HCT116 (cell line): ENCODE data around the gene OR8H2. TPM values are rescaled to one million over a fixed set of nuclear protein-coding genes. Genes with fewer than 3 reads are reported as not detected.

ENCODE experiments used
- ATAC-seq: fragments of 200-7000 bp; cut with Tn5 transposase; 2 replicates; pipeline ENCODE4 v1.9.1; 2020; ENCODE audit warnings: mild to moderate bottlenecking, moderate library complexity
- BruUV-seq: library from RNA; stranded (reverse); fragments of 400-500 nt; replicated peaks from 2 replicates; lab custom pipeline; 2021; lab: Mats Ljungman, UMichigan
- CTCF ChIA-PET: fragments of 300-600 bp; sonication (Branson Sonifier 250); formaldehyde crosslinking; loops from one replicate; lab custom pipeline; 2021; ENCODE audit warnings: antibody characterized with exemption; lab: Charles Lee
- POLR2A ChIA-PET: fragments of 300-600, 350-600 bp; sonication (Branson Sonifier 250); formaldehyde crosslinking; loops from one replicate; lab custom pipeline; 2021; ENCODE audit warnings: antibody characterized with exemption; lab: Charles Lee
- RAD21 ChIA-PET, 2 experiments: fragments of 300-600 bp; sonication (Branson Sonifier 250); formaldehyde crosslinking; loops; one replicate each; lab custom pipeline; 2023; ENCODE audit warnings: low total read pairs in 2 of 2; ENCODE audit not compliant: uncharacterized antibody in 2 of 2, unreplicated experiment in 2 of 2, low non-redundant PET in 1 of 2; lab: Charles Lee
- DNase-seq: peaks from one replicate; pipeline ENCODE4 v3.0.0-alpha.2; 2010; ENCODE audit warnings: low read depth, low spot score
- H2AFZ ChIP-seq: fragments of 200-600 bp; shearing (Covaris generic), sonication (generic); 2 replicates; pipeline ENCODE4 v1.6.1; 2017; ENCODE audit warnings: low read depth, mixed run types, mixed read lengths, antibody characterized with exemption, low read length; ENCODE audit not compliant: poor library complexity, severe bottlenecking
- H3K27ac ChIP-seq: 2 replicates; pipeline ENCODE4 v1.5.1; 2012; ENCODE audit warnings: low read depth, low read length
- H3K27me3 ChIP-seq: fragments of 200-600 bp; sonication (generic); 2 replicates; pipeline ENCODE4 v1.6.1; 2016; ENCODE audit warnings: mixed run types, low read length, mixed read lengths; ENCODE audit not compliant: insufficient read depth
- H3K36me3 ChIP-seq, 2 experiments: fragments of 200-500 bp in 1 of 2; fragments of 200-600 bp in 1 of 2; sonication (Bioruptor generic) in 1 of 2; sonication (generic) in 1 of 2; 2 replicates each; pipeline versions ENCODE4 v1.5.1 to v1.6.1; 2014 to 2016; ENCODE audit warnings: low read length in 2 of 2, inconsistent platforms in 1 of 2, mixed read lengths in 1 of 2, mixed run types in 1 of 2; ENCODE audit not compliant: insufficient read depth in 2 of 2, control insufficient read depth in 1 of 2
- H3K4me1 ChIP-seq, 2 experiments: fragments of 200-600 bp in 1 of 2; sonication (generic) in 1 of 2; 2 replicates each; pipeline versions ENCODE4 v1.5.1 to v1.6.1; 2012 to 2017; ENCODE audit warnings: low read length in 2 of 2, inconsistent platforms in 1 of 2, mild to moderate bottlenecking in 1 of 2, mixed read lengths in 1 of 2, mixed run types in 1 of 2, moderate library complexity in 1 of 2; ENCODE audit not compliant: insufficient read depth in 2 of 2, control insufficient read depth in 1 of 2
- H3K4me2 ChIP-seq: fragments of 200-600 bp; sonication (generic); 2 replicates; pipeline ENCODE4 v1.6.1; 2017; ENCODE audit warnings: mixed run types, low read length, mixed read lengths
- H3K4me3 ChIP-seq, 2 experiments: fragments of 200-600 bp in 1 of 2; sonication (generic) in 1 of 2; replicated peaks in 1 of 2; 2 replicates each; pipeline ENCODE4 v1.5.1; 2011 to 2016; ENCODE audit warnings: low read length in 2 of 2, control low read depth in 1 of 2, low read depth in 1 of 2, mild to moderate bottlenecking in 1 of 2, mixed read lengths in 1 of 2, mixed run types in 1 of 2
- H3K79me2 ChIP-seq: fragments of 200-600 bp; sonication (generic); 2 replicates; pipeline ENCODE4 v1.6.1; 2017; ENCODE audit warnings: mild to moderate bottlenecking, mixed run types, low read length, moderate library complexity, mixed read lengths; ENCODE audit not compliant: insufficient read depth
- H3K9ac ChIP-seq: fragments of 200-600 bp; sonication (generic); 2 replicates; pipeline ENCODE4 v1.6.1; 2016; ENCODE audit warnings: low read length, mixed read lengths
- H3K9me2 ChIP-seq: fragments of 200-600 bp; sonication (generic), shearing (Covaris generic); 2 replicates; pipeline ENCODE4 v1.6.1; 2017; ENCODE audit warnings: mixed run types, mild to moderate bottlenecking, moderate library complexity; ENCODE audit not compliant: insufficient read depth
- H3K9me3 ChIP-seq, 2 experiments: fragments of 200-500 bp in 1 of 2; fragments of 200-600 bp in 1 of 2; sonication (Bioruptor generic) in 1 of 2; sonication (generic) in 1 of 2; 2 replicates each; pipeline ENCODE4 v1.6.1; 2014 to 2017; ENCODE audit warnings: low read length in 2 of 2, mixed read lengths in 2 of 2, inconsistent platforms in 1 of 2, low read depth in 1 of 2, mild to moderate bottlenecking in 1 of 2, mixed run types in 1 of 2, moderate library complexity in 1 of 2; ENCODE audit not compliant: control insufficient read depth in 1 of 2, insufficient read depth in 1 of 2
- H4K20me1 ChIP-seq: fragments of 200-600 bp; sonication (generic), shearing (Covaris generic); 2 replicates; pipeline ENCODE4 v1.6.1; 2017; ENCODE audit warnings: mixed run types, mild to moderate bottlenecking, moderate library complexity; ENCODE audit not compliant: insufficient read depth
- ATF3 ChIP-seq: IDR thresholded peaks from 2 replicates; pipeline ENCODE4 v1.6.1; 2012
- CEBPB ChIP-seq: IDR thresholded peaks from 2 replicates; pipeline ENCODE4 v1.6.1; 2012; ENCODE audit warnings: low read depth
- EGR1 ChIP-seq: IDR thresholded peaks from 2 replicates; pipeline ENCODE4 v1.6.1; 2012; ENCODE audit warnings: low read depth
- ELF1 ChIP-seq: IDR thresholded peaks from 2 replicates; pipeline ENCODE4 v1.6.1; 2012; ENCODE audit warnings: low read depth, borderline replicate concordance
- EZH2 ChIP-seq: fragments of 200-600 bp; sonication (generic); IDR thresholded peaks from 2 replicates; pipeline ENCODE4 v1.6.1; 2017; ENCODE audit warnings: antibody characterized with exemption, mixed run types
- EZH2phosphoT487 ChIP-seq: fragments of 200-600 bp; IDR thresholded peaks from 2 replicates; pipeline ENCODE4 v1.6.1; 2018; ENCODE audit warnings: antibody characterized with exemption, borderline replicate concordance
- JUND ChIP-seq: IDR thresholded peaks from 2 replicates; pipeline ENCODE4 v1.6.1; 2012
- MAX ChIP-seq: IDR thresholded peaks from 2 replicates; pipeline ENCODE4 v1.6.1; 2012
- POLR2A ChIP-seq: IDR thresholded peaks from 2 replicates; pipeline ENCODE4 v1.7.0; 2011; ENCODE audit warnings: borderline replicate concordance; ENCODE audit not compliant: insufficient read depth, insufficient read length; ENCODE audit errors: extremely low read depth
- POLR2AphosphoS5 ChIP-seq: IDR thresholded peaks from 2 replicates; pipeline ENCODE4 v1.6.1; 2011; ENCODE audit warnings: mild to moderate bottlenecking, low read depth, low read length, moderate library complexity
- RAD21 ChIP-seq: IDR thresholded peaks from 2 replicates; pipeline ENCODE4 v1.6.1; 2012; ENCODE audit warnings: low read depth, mild to moderate bottlenecking
- SIN3A ChIP-seq: IDR thresholded peaks from 2 replicates; pipeline ENCODE4 v1.6.1; 2012; ENCODE audit warnings: low read depth
- SP1 ChIP-seq: IDR thresholded peaks from 2 replicates; pipeline ENCODE4 v1.6.1; 2012; ENCODE audit warnings: low read depth
- SRF ChIP-seq: IDR thresholded peaks from 2 replicates; pipeline ENCODE4 v1.6.1; 2012; ENCODE audit warnings: low read depth
- TCF7L2 ChIP-seq: IDR thresholded peaks from 2 replicates; pipeline ENCODE4 v1.7.0; 2011; ENCODE audit warnings: borderline replicate concordance, inconsistent platforms; ENCODE audit not compliant: insufficient read depth, insufficient read length; ENCODE audit errors: extremely low read depth
- YY1 ChIP-seq: IDR thresholded peaks from 2 replicates; pipeline ENCODE4 v1.6.1; 2011; ENCODE audit warnings: low read length, low read depth, moderate library complexity, mild to moderate bottlenecking; ENCODE audit not compliant: insufficient replicate concordance; ENCODE audit errors: extremely low read depth
- ZNF274 ChIP-seq: fragments of 200-500 bp; sonication (Bioruptor generic); IDR thresholded peaks from 2 replicates; pipeline ENCODE4 v1.6.1; 2014; ENCODE audit warnings: mild to moderate bottlenecking, low read depth, low read length, inconsistent platforms
- intact Hi-C: fragments of 100-400 bp; cut with micrococcal nuclease; formaldehyde crosslinking; loops from 2 replicates; pipeline ENCODE4 v1.10.0; 2022
- total RNA-seq: library from RNA; stranded (reverse); gene quantifications from one replicate; pipeline ENCODE4 v1.2.1, GENCODE V29; 2021; ENCODE audit not compliant: unreplicated experiment
- TF ChIP-seq, protein P1 (sequence below), 3 experiments: fragments of 200-600 bp in 1 of 3; sonication (generic) in 1 of 3; IDR thresholded peaks in 2 of 3; conservative IDR thresholded peaks in 1 of 3; 2 replicates each; pipeline ENCODE4 v1.5.1; 2012 to 2017; ENCODE audit warnings: low read depth in 2 of 3, low read length in 2 of 3, antibody characterized with exemption in 1 of 3, borderline replicate concordance in 1 of 3, control low read depth in 1 of 3, mild to moderate bottlenecking in 1 of 3, mixed read lengths in 1 of 3, mixed run types in 1 of 3, moderate library complexity in 1 of 3; ENCODE audit not compliant: insufficient read depth in 1 of 3

The OR8H2 gene
- total RNA-seq, 1 experiment from 2014 or later = not detected

DNA sequence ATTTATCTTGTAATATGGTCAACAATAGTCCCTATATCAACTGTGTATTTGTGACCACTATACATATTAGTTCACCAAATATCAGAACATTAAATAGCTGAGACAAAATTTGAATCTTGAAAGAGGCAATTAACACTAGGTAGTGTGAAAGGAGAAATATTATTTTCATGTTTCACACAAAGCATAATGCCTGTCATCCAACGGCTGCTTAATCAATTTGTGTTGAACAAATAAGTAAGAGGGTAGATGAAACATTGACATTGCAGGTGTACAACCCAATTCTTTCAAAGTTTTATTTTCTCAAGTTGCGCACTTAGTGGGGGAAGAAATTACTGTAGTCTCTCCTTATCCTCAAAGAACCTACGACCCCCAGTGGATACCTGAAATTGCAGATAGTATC is 13.8 kb upstream of the OR8H2 start:
- H3K4me2 ChIP-seq = no peak overlapping the region
- H3K27ac ChIP-seq = no peak overlapping the region
- ChIA-PET CTCF (no interaction called here), POLR2A (no interaction called here), RAD21 (no interaction called here)
- TF ChIP-seq ATF3 (no peak), MAX (no peak), YY1 (no peak), CEBPB (no peak), POLR2A (no peak), JUND (no peak), TCF7L2 (no peak)
- H3K9me3 ChIP-seq = peaks cover 9 to 15% of the 10 kb centered on the region in 2 experiments; a peak in 3 of 4 replicates
- no peak overlapping the region for H3K9ac ChIP-seq
- no TSS peak for BruUV-seq
- DNase-seq = no peak
- H3K79me2 ChIP-seq = no peaks in the 10 kb centered on the region
- no peaks in the 10 kb centered on the region for H3K36me3 ChIP-seq
- intact Hi-C loops = no loop called here
- H3K9me2 ChIP-seq = no peaks in the 10 kb centered on the region
- no peak overlapping the region for H3K4me3 ChIP-seq
- no peak overlapping the region for H2AFZ ChIP-seq
- no peaks in the 10 kb centered on the region for H3K4me1 ChIP-seq
- no peaks in the 10 kb centered on the region for H3K27me3 ChIP-seq
- no peaks in the 10 kb centered on the region for H4K20me1 ChIP-seq
- no peak for ATAC-seq

DNA sequence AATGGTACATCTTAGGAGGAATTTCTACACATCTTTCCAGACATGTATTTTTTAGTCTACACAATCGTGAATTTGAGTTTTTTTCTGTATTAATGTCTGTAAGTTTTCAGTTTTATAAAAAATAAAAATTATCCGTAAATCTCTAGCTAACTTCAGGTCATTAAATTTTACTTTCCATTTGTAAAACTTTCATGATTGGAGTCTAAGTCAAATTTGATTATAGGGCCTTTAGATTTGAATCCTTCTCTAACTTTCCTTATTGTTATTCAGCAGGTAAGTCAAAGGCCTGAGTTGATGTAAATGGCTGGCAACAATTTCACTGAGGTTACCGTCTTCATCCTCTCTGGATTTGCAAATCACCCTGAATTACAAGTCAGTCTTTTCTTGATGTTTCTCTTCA is 10.5 kb upstream of the OR8H2 start, which contains the start of gene OR8I2:
TSS of gene OR8I2 (plus strand) at position 301 of the 400 bp plus-strand sequence. CDS start at position 301, 0 bp downstream.
- H3K27me3 ChIP-seq = no peaks in the 10 kb centered on the region
- H3K79me2 ChIP-seq = no peaks in the 10 kb centered on the region
- DNase-seq (no peak), ATAC-seq (no peak)
- intact Hi-C loops = no loop called here
- no peak within 1 kb of the TSS for H3K4me3 ChIP-seq
- no peak within 1 kb of the TSS for H3K27ac ChIP-seq
- peaks cover 0 to 15% of the 10 kb centered on the region in 2 experiments; a peak in 2 of 4 replicates for H3K9me3 ChIP-seq
- no peaks in the 10 kb centered on the region for H3K9me2 ChIP-seq
- CTCF ChIA-PET = no interaction called here
- TF ChIP-seq TCF7L2 = no peak
- TF ChIP-seq POLR2AphosphoS5 = no peak
- TF ChIP-seq, protein P1, sequence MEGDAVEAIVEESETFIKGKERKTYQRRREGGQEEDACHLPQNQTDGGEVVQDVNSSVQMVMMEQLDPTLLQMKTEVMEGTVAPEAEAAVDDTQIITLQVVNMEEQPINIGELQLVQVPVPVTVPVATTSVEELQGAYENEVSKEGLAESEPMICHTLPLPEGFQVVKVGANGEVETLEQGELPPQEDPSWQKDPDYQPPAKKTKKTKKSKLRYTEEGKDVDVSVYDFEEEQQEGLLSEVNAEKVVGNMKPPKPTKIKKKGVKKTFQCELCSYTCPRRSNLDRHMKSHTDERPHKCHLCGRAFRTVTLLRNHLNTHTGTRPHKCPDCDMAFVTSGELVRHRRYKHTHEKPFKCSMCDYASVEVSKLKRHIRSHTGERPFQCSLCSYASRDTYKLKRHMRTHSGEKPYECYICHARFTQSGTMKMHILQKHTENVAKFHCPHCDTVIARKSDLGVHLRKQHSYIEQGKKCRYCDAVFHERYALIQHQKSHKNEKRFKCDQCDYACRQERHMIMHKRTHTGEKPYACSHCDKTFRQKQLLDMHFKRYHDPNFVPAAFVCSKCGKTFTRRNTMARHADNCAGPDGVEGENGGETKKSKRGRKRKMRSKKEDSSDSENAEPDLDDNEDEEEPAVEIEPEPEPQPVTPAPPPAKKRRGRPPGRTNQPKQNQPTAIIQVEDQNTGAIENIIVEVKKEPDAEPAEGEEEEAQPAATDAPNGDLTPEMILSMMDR (IDR thresholded peaks at IDR 0.05 in 2 of 3, conservative IDR thresholded peaks at IDR 0.05 in 1 of 3; ENCODE audit: borderline replicate concordance in 1 of 3, insufficient read depth in 1 of 3, low read depth in 2 of 3, low read length in 2 of 3) = no peak
- TF ChIP-seq EZH2 = no peak
- no peak for TF ChIP-seq JUND
- no peak for TF ChIP-seq EZH2phosphoT487
- no peak for TF ChIP-seq POLR2A
- no peak for TF ChIP-seq SIN3A
- TF ChIP-seq SRF = no peak
- TF ChIP-seq YY1 = no peak
- TF ChIP-seq MAX = no peak
- no peak for TF ChIP-seq ELF1
- no peak for TF ChIP-seq ZNF274
- no peak for TF ChIP-seq EGR1
- no peak for TF ChIP-seq SP1
- TF ChIP-seq RAD21 = no peak
- no peak for TF ChIP-seq CEBPB
- H3K4me2 ChIP-seq = no peak within 1 kb of the TSS
- H3K36me3 ChIP-seq = no peaks in the 10 kb centered on the region
- BruUV-seq = no TSS peak
- POLR2A ChIA-PET = no interaction called here
- H4K20me1 ChIP-seq = no peaks in the 10 kb centered on the region
- no peak within 1 kb of the TSS for H3K9ac ChIP-seq
- H3K4me1 ChIP-seq = no peaks in the 10 kb centered on the region
- H2AFZ ChIP-seq = no peak within 1 kb of the TSS
- RAD21 ChIA-PET = no interaction called here
